ENCODE measurements around the gene C2CD2. TPM values are rescaled to one million over a fixed set of nuclear protein-coding genes. Genes with fewer than 3 reads are reported as not detected.

The C2CD2 gene
- total and polyA plus RNA-seq, 2 donors (not counting 3 experiments of a cell fraction or from before 2014, with no cell fraction given) = 32.6 to 41.2 TPM

- Histone ChIP-seq H3K4me3 (replicated peaks in 1 of 3; ENCODE audit: insufficient read depth in 1 of 3, low read depth in 1 of 3, low read length in 3 of 3) (no peak overlapping the region), H3K9me1 (replicated peaks; ENCODE audit: control insufficient read depth, extremely low read depth, insufficient read depth, low read length) (no peaks in the 10 kb centered on the region), H2AFZ (ENCODE audit: low read depth, low read length) (no peak overlapping the region), H3K9ac (replicated peaks; ENCODE audit: extremely low read depth, insufficient read depth, low read length) (no peak overlapping the region), H4K20me1 (replicated peaks; ENCODE audit: control insufficient read depth, extremely low read depth, insufficient read depth, low read length) (no peaks in the 10 kb centered on the region), H3K4me2 (ENCODE audit: insufficient read depth, low read length) (no peak overlapping the region), H3K36me3 (ENCODE audit: control insufficient read depth in 2 of 2, extremely low read depth in 1 of 2, insufficient read depth in 2 of 2, low read length in 2 of 2) (no peaks in the 10 kb centered on the region), H3K27ac (ENCODE audit: insufficient read depth, low read depth, low read length) (no peak overlapping the region), H3K4me1 (ENCODE audit: control insufficient read depth, extremely low read depth, insufficient read depth, low read length) (peaks cover 7% of the 10 kb centered on the region), H3K27me3 (ENCODE audit: control insufficient read depth in 2 of 2, insufficient read depth in 2 of 2, low read length in 2 of 2) (no peaks in the 10 kb centered on the region), H3K79me2 (ENCODE audit: control insufficient read depth, insufficient read depth, low read length) (no peaks in the 10 kb centered on the region), H3K9me3 (replicated peaks; ENCODE audit: control insufficient read depth, insufficient read depth, low read length) (no peaks in the 10 kb centered on the region)
- BruUV-seq (replicated peaks) = no TSS peak
- CTCF ChIA-PET = interaction anchor here (0.8 to 1.4 kb wide), 2 partner anchors 134 to 140 kb away, joined by 3 to 4 read pairs; no protein-coding TSS in a partner anchor
- no peak for TF ChIP-seq EZH2 (IDR thresholded peaks at IDR 0.05; ENCODE audit: borderline replicate concordance, low read depth, low read length, severe bottlenecking)
- TF ChIP-seq JUN (IDR thresholded peaks at IDR 0.05; ENCODE audit: borderline replicate concordance, insufficient read depth, insufficient read length, low read depth) = no peak
- TF ChIP-seq GATA2 (IDR thresholded peaks at IDR 0.05; ENCODE audit: insufficient read depth, insufficient read length, low read depth, low read length) = no peak
- TF ChIP-seq POLR2AphosphoS5 (IDR thresholded peaks at IDR 0.05; ENCODE audit: insufficient read depth, low read depth, low read length) = no peak
- TF ChIP-seq, protein P1, sequence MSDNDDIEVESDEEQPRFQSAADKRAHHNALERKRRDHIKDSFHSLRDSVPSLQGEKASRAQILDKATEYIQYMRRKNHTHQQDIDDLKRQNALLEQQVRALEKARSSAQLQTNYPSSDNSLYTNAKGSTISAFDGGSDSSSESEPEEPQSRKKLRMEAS (IDR thresholded peaks at IDR 0.05; ENCODE audit: insufficient read depth, insufficient read length) = no peak
- no peak for TF ChIP-seq MYC (IDR thresholded peaks at IDR 0.05; ENCODE audit: low read depth, low read length)
- TF ChIP-seq FOS (IDR thresholded peaks at IDR 0.05; ENCODE audit: borderline replicate concordance, insufficient read depth, low read length) = no peak
- TF ChIP-seq POLR2A (IDR thresholded peaks at IDR 0.05; ENCODE audit: low read depth, low read length) = no peak
- TF ChIP-seq CTCF (IDR thresholded peaks at IDR 0.05; ENCODE audit: extremely low read depth in 1 of 2, insufficient read depth in 1 of 2, low read depth in 1 of 2, low read length in 2 of 2) = no peak
- POLR2A ChIA-PET = no interaction called here
- intact Hi-C loops (cut with micrococcal nuclease) (no loop called here), dilution Hi-C loops (cut with MboI; ENCODE audit: extremely low pct_ligation_motif_present, low sequenced_read_pairs) (no loop called here)
- FAIRE-seq (no peak), DNase-seq (ENCODE audit: low read depth, low spot score) (no peak)
These were observed 19.6 kb upstream of the C2CD2 start for GRCh38 chr21:41973427-41973831.

Data from endothelial cell of umbilical vein (primary cell).